Stimulated activated naive CD4-positive, alpha-beta T cell treated with Interleukin-2 at 50 U/mL for 16 hours (primary cell): Measurements from ENCODE around the gene NAV2.
"Not testable (repeated sequence)": the region's sequence is repeated elsewhere in the genome, so short reads cannot be mapped to it uniquely, and the experiment has no call there.

Experiments
- DNase-seq: peaks from one replicate; lab custom pipeline; 2025; lab: John Stamatoyannopoulos, UW

The NAV2 gene

DNA sequence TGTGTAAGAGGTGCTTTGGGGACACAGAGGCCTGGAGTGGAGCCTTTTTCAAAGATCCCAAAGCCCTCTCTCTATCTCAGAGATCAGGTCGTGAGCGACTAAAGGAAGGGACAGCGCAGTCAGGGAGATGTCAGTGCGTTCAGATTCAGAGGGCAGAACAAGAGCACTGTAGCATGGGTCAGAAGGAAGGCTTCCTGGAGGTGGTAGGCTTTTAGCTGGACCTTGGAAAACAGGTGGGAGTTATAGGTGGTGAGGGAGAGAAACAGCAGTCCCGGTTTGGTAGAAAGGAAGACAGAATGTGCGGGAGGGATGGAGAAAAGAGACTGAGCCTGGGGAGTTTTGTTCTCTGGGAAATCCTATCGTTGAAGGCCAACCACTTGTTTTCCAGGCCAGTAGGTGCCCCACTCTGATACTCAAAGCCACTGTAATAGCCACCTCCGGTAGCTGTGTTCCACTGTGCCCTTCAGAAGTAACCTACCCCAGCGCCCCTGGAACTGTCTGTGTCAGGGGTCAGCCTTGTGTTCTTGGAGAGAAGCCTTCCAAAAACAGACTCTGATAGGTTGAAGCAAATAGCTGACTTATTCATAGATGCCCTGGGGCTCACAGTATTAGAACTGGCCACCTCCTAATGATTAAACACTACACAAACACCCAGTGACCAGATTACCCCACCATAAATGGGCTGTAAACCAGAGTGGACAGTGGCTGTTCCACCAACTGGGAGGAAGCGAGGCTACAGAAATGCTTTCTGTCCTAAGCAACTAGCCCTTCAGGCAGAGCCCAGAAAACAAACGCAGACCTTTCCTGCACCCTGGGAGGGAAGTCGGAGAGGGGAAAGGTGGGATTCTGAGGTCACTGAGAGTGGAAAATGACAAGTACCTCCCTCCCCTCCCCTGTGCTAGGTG, 289.9 kb downstream of the NAV2 start:
- no peak for DNase-seq

DNA sequence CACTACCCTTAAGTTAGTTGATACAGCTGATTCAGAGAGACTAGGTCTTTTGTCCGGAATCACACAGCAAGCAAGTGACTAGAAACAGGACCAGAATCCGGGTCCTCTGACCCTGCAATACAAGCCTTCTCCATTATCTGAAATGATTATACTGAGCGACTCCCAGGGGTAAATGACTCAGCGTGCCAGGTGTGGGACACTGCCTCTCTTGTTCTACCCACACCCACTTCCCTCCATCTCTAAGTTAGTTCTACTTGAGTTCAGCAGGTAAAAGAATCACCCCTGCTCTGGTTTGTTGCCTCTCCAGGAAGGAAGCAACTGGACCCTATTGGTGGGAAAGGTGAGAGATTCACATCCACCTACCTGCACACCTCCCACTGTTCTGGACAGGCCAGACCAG, 290.7 kb downstream of the NAV2 start:
- no peak for DNase-seq

DNA sequence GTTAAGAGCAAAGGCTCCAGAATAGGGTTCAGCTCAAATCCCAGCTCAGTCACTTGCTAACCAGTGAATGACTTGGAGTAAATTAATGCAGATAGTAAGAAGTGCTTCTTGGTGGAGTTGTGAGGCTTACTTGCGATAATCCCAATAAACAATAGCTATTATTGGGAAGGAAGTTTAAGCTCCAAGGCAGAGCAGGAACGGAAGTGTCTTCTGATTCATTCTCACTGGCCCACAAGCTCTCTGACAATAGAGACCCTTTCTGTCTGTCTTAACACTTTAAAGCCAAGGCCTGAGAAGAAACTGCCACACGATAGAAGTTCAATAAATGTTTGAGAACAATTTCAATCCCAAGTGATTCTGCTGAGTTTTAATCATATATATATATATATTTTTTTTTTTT, 292.2 kb downstream of the NAV2 start:
- DNase-seq: no peak

DNA sequence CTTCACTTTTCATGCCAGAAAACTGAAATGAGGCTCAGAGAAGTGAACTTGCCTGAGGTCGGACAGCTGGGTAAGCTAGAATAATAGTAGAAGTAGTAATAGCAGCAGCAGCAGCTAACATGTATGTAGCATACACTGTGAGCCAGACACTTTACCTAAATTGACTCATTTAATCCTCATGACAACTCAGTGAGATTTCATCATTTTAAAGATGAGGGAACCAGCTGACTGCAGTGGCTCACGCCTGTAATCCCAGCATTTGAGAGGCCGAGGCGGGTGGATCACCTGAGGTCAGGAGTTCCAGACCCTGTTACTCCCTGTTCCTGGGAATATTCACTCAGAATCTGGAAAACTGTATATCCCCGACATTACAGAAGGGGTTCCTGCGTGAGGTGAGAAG, 293.1 kb downstream of the NAV2 start:
- DNase-seq: no peak

DNA sequence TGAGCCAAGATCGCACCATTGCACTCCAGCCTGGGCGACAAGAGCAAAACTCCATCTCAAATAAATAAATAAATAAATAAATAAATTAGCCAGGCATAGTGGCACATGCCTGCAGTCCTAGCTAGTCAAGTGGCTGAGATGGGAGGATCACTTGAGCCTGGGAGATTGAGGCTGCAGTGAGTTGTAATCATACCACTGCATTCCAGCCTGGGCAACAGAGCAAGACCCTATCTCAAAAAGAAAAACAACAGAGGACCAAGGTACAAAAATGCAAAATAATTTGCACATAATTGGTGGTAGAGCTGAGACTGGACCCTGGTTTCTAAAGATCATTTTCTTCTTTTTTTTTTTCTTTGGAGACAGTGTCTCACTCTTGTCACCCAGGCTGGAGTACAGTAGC, 294.0 kb downstream of the NAV2 start:
- not testable (repeated sequence) for DNase-seq

DNA sequence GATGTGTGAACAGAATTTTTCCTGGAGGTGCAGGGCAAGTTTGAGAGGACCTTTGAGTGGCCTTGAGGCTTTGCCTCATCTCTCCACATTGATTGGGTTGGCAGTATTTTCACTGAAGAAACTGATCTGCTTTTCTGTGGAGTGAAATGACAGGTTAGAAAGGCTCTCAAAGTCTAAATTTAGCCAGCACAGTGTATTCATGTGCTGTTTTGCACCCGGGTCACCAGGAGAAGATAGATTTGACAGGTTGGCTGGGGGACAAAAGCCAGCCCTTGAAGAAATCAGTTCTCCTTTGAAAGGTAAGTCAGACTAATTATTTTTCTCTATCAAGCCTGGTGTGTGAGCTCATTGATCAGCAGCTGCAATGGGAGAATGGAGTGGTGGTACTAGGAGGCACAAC, 294.7 kb downstream of the NAV2 start:
- no peak for DNase-seq

DNA sequence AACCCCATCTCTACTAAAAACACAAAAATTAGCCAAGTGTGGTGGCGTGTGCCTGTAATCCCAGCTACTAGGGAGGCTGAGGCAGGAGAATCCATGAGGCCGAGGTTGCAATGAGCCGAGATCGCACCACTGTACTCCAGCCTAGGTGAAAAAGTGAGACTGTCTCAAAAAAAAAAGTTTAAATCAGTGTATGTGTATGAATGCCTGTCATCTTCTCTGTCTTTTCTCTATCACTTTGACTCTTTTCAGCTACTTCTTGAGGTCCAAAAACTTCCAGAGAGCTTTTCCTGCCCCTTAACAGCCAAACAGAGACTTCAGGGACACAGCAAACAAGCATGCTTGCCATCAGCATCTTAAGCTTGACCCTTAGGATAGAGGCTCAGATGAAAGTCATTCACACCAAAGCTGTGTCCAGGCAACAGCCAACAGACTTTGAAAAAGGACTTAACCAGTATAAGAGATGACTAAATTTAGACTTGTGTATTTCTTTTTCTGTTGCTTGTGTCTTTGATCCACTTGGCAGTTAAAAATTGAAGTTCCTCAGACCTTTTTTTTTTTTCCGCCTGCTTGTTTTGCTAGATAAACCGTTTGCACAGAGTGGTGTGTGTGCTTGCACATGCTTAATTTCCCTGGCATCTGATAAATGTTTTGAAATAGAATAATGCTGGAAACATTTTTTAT, 295.7 kb downstream of the NAV2 start:
- DNase-seq: no peak

DNA sequence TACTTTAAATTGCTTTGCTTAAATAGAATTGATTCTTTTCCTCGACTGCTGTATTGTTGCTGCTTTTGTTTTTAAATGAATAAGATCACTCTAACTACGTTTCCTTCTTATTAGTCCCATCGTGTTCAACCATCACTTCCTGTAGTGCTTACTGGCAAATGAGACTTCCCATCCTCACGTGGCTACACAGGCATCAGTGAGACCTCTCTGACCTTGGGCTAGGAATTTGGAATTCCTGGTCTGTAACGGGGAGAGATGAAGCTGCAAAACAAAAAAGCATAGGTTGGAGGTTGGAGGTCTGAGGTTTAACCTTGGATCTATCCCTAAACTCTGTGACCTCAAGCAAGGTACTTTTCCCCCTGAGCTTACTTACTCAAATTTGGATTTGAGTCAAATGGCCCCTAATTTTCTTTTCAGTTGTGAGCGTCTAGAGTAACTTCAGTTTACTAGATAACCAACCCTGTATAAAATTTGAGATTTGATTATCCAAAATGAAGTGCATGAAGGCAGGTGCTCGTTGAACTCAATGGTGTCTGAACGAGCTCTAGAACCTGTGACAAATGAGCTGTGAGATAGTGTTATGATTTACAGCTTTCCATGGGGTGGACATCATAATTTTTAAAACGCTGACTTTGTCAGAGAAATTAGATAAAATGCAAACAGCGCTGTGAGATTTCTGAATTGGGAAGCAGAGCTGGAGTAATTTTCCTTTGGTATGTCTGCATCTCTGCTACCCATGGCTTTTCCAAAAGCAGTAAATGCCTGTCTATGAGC, 296.4 kb downstream of the NAV2 start:
- no peak for DNase-seq

DNA sequence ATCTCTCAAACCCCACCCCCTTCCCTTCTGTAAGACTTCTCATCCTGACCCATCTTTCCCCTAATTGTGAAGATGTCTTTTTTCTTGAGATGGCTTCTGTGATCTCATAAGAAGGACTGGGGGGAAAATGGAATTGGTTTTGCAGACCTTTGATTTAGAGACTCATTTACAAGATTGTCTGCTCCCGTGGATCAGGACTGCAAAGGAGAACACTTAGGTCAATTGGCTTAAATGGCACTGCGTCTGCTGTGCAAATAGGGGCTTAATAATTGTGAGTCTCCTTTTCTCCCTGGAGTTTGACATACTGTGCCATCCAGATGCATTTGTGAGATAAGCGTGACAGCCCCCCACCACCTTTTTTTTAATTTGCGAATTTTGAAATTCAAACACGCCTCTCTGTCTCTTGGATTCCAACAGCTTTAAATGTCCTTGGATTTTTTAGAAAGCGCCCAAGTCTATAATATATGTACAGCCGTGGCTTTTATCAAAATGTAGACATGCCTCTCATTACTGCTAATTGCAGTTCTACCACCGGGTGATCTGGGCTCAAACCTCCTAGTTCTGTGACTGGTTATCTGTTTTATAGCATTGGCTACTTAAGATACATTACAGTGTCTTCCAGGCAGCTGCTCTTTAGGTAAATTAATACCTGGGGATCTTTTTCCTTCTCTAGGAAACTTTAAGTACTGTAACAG, 297.7 kb downstream of the NAV2 start:
- DNase-seq: no peak

DNA sequence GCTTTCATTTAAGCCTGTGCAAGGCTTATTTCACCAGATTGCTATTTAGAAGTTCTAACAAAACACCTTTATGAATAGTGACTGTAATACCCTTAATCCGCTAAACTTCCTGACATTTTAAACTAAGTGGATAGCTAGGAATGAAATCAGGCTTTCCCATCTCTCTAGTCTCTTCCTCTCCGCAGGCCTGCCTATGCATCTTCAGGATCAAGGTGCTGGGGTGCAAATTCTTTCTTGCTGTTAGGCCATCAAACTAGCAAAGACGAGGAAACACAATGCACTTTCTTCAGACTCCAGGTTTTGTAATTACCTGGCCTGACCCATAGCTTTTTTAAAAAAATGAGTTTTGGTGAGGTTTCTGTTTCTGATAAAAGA, 298.2 kb downstream of the NAV2 start:
- no peak for DNase-seq

DNA sequence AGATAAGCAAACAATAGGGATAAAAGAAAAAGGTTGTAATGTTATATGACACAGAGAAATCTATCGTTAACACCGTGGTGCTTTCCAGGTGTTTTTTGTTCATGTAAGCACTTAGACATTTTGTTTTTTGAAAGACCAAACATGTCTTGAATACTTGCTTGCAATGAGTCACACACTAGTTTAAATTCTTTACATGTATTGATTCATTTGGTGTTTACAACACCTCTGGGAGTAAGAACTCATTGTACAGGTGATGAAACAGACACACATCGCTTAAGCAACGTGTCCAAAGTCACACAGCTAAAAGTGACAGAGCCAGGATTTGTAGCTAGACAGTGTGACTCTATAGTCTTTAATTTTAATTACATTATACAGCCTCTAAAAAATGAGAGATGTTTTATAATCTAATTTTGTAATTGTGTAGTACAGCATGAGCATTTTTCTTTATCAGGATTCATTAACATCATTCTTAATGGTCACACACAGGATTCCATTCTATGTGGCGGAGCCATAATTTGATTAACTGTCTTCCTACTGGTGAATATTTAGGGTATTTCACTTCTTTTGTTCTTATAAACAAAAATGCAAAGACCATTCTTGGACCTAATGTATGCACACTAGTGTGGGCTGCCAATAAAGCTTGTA, 298.8 kb downstream of the NAV2 start:
- DNase-seq: no peak

DNA sequence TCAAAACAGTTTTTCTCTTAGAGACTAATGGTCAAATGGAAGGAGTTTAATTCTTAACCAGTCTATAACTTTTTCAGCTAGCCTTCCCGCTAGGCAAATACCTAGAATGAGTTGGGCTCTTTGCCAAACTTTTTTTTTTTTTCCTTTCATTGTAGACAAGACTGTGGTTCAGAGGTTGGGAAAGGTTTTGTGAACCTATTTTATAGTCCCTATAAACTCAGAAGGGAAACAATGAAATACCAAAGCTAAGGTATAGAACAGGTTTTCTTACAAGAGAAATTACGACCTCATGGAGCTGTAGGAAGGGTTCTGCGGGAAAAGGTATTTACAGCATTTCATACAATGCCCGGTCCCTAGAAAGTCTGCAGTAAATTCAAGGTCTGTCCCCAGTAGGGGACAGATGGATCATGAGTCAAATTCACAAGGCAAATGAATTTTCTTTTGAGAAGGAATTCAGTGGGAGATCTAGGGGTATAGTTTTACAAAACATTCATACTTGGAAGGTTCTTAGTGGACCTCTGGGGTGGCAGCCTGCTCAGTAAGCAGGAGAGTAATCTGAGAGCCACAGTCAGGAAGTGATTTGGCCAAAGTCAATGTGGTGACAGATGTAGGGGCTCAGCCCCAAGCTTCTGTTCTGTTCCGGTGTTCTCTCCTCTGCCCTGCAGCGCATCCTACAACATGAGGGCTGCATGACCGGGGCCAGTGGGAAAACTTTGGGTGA, 300.9 kb downstream of the NAV2 start:
- no peak for DNase-seq

DNA sequence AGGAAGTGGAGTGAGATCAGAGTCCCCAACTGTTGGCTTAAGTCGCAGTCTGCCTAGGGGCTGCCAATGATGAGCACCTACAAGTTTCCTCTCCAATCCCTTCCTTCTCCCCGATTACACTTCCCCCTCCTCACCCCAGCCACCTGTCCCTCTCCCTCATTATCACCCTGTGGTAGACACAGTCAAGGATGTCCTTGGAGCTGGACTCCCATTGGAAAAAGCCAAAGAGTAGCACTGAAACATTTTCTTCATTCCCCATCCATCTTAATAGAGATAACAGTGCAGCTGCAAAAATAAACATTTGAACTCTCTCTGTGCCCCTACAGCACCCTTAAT, 301.4 kb downstream of the NAV2 start:
- no peak for DNase-seq

DNA sequence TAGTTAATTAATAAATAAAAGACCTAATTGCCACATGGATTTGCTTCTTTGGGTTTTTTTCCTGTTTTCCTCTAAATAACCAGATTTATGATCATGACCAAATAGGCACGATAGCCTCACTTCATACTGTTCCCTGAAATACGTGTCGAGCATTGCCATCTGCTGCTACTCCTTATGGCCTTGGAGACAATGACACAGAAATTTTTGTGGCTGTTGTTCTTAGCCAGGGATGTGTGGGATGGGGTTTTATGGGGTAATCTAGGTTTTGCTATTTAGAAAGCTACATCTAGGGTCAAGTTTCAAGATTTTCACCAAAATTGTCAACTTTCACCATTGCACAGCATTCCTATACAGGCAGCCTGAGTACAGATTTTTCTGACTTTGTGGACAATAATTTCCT, 302.5 kb downstream of the NAV2 start:
- no peak for DNase-seq

DNA sequence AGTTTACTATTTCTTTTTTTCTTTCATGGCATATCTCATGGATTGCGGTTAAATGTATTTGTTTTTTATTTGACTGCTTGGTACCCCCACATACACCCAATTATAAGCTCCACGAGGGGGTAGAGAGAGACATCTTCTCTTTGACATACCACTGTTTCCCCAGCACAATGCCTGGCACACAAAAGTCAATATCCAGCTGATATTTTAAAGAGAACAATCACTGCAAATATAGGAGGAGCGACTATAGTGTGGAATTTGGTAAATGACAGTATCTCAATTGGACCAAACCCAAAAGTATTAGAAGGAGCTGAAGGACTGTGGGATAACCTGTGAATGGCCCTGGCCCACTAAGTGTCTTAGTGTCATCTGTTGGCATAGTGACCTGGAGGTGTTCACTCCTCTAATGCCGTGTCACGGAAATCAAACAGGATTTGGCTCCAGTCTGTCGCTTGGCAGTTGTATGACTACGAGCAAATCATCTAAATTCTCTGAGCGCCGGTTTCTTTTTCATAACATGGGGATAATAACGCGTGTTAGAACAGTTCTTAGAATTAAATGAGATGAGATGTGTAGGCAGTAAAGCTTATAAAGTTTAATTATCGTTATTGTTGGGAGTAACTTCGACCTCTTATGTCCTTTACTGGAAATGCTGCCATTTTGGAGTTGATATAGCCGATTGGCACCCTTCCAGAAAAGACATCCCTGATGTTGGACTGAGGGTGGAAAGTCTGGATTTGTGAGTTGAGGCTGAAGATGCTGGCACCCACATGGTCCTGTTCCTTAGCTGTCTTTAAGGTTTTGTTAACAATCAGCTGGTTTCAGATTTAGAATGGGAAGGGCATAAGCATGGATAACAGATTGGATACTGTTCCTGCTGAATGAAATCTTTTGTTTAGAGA, 303.1 kb downstream of the NAV2 start:
- DNase-seq: no peak

DNA sequence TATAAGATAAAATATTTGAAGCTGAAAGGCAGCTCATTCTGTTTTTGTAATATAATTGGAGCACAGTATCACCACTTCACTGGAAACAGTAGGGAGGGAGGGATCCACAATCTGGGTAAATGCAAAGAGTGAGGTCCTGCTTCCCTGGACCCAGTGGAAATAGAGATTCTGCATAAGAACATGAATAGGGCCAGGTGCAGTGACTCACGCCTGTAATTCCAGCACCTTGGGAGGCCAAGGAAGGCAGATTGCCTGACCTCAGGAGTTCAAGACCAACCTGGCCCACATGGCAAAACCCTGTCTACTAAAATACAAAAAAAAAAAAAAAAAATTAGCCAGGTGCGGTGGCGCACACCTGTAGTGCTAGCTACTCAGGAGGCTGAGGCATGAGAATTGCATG, 303.9 kb downstream of the NAV2 start:
- no peak for DNase-seq

DNA sequence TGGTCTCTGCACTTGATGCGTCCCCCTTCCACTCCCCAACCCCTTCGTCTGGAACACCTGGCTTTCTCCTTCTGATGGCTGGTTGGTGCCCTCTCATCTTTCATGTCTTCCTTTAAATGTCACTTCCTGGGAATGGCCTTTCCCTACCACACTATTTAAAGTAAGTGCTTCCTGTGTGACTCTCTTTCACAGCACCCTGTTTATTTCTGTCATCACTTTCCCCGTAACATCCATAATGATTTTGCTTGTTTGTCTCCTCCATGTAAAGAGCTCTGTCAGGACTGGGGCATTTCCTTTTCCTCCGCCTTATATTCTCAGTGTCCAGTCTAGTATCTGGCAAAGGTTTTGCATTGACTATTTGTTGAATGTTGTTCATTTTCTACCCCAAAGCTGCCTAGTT, 304.7 kb downstream of the NAV2 start:
- no peak for DNase-seq

DNA sequence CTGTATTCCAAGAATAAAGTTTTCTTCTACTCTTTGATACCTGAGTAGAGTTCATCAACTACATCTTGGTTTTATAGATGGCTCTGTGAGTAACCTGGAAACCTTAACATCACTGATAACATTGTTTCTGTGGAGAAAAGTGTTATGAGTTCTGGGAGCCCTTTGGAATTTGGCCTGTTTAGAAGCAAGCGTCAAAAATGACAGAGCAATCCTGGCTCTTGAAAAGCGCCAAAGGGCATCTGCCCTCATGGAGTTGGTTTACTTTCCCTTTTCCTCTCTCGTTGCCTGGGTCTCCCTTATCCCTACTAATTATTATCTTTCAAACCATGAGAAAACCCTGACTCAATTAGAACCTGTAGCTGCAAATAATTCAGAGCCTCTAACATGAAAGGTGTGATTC, 307.6 kb downstream of the NAV2 start:
- no peak for DNase-seq

DNA sequence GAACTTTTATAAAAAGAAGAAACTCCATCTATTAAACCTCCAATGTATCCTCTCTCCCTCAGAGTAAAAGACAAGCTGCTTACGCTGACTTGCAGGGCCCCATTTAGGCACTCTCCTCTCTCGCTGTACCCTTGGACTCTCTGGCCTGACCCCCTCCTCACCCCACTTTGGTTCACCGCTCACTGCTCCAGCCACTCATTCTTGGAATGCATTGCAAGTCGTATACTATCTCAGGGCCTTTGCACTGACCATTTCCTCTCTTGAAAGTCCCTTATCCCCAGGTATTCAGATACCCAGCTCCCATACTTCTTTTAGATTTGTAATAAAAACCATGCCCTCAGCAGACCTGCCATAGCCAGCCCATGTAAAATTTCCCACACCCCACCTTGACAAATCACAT, 308.1 kb downstream of the NAV2 start:
- no peak for DNase-seq

DNA sequence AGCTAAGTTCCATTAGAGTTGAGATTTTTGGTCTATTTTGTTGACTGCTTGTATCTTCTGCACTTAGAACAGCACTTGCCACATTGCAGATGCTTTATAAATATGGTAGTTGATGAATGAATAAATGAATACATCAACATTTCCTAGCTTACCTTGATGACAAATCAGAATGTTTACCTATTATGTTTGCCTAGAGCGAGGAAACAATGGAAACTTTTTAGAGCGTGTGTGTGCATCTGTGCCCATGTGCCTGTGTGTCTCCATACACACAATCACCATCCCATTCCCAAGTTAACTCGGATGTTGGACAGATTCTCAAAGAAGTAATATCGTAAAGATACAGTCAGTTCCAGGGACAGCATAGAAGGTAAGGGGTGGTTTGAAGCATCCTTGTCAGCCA, 308.6 kb downstream of the NAV2 start:
- DNase-seq: no peak
